Stomach (tissue), 9 donors: ENCODE results near the gene TBC1D4. TPM values are rescaled to one million over a fixed set of nuclear protein-coding genes. Genes with fewer than 3 reads are reported as not detected.

Experiments used
- DNase-seq, 2 donors: peaks; one replicate each; pipeline versions ENCODE4 v3.0.0 to v3.0.0-alpha.2; 2013 to 2019
- H3K27ac ChIP-seq, 5 donors: fragments of 200-600 bp in 4 of 5; sonication (generic) in 4 of 5; one replicate each; pipeline ENCODE4 v1.5.1; 2013 to 2019; ENCODE audit warnings: mild to moderate bottlenecking in 1 of 5, moderate library complexity in 1 of 5
- H3K27me3 ChIP-seq, 3 donors: fragments of 200-600 bp; sonication (generic); one replicate each; pipeline ENCODE4 v1.5.1; 2017 to 2019; ENCODE audit warnings: mixed run types in 1 of 3
- H3K36me3 ChIP-seq, 4 donors: fragments of 200-600 bp; sonication (generic); 1 replicate in 3 of 4; 2 replicates in 1 of 4; pipeline ENCODE4 v1.5.1; 2016 to 2019
- H3K4me1 ChIP-seq, 4 donors: fragments of 200-600 bp; sonication (generic); one replicate each; pipeline ENCODE4 v1.5.1; 2016 to 2019
- H3K4me3 ChIP-seq, 4 donors: fragments of 200-600 bp; sonication (generic) in 3 of 4; one replicate each; pipeline ENCODE4 v1.5.1; 2016 to 2019; ENCODE audit warnings: mild to moderate bottlenecking in 1 of 4
- H3K9me3 ChIP-seq, 4 donors: fragments of 200-600 bp; sonication (generic); one replicate each; pipeline ENCODE4 v1.5.1; 2016 to 2019
- EP300 ChIP-seq: sonication (generic); formaldehyde crosslinking; IDR thresholded peaks from one replicate; pipeline ENCODE4 v1.6.1; 2017; ENCODE audit warnings: antibody characterized with exemption
- POLR2A ChIP-seq, 4 donors: fragments of 450-650 bp; IDR thresholded peaks; one replicate each; pipeline ENCODE4 v1.6.1; 2016; ENCODE audit warnings: antibody characterized with exemption in 4 of 4, control low read depth in 2 of 4, mild to moderate bottlenecking in 1 of 4, moderate library complexity in 1 of 4
- POLR2AphosphoS5 ChIP-seq, 3 donors: sonication (generic); formaldehyde crosslinking; IDR thresholded peaks; one replicate each; pipeline ENCODE4 v1.6.1; 2016; ENCODE audit warnings: antibody characterized with exemption in 3 of 3
- WGBS, 5 donors: extraction: QIAGEN DNeasy Blood & Tissue Kit in 3 of 5; methylation state at CpG; one replicate each; pipeline versions ENCODE4 v1.1.5 to v1.1.7; 2013 to 2018; 5-methylcytosine and 5-hydroxymethylcytosine counted together
- intact Hi-C: fragments of 100-400 bp; cut with DNase I; formaldehyde crosslinking; loops from one replicate; pipeline ENCODE4 v1.15.1; 2023; ENCODE audit warnings: low total_unique reads
- polyA plus RNA-seq, 3 donors: library from polyadenylated mRNA; stranded (reverse); fragments of 200-250 nt; gene quantifications; one replicate each; pipeline ENCODE4 v1.2.3, GENCODE V29; 2013
- total RNA-seq, 5 donors: library from RNA; depleted of rRNA; stranded (reverse); fragments of >200 nt; gene quantifications; one replicate each; pipeline versions ENCODE4 v1.1.0 to v1.2.3, GENCODE V29; 2014 to 2016
- TF ChIP-seq, protein P1 (sequence below), 7 experiments: fragments of 450-650 bp in 4 of 7; fragments of 200-600 bp in 3 of 7; sonication (generic) in 3 of 7; IDR thresholded peaks; one replicate each; pipeline ENCODE4 v1.5.1; 2016 to 2019; ENCODE audit warnings: antibody characterized with exemption in 7 of 7, control low read depth in 2 of 7, mild to moderate bottlenecking in 1 of 7
- donor health status: healthy with polysubstance abuse.
- donor health status: Bipolar disorder and iron deficiency.
- donor health status: healthy.

TBC1D4 gene
- total and polyA plus RNA-seq, 8 donors: 4.9 to 47.8 (median 27.3) TPM

DNA sequence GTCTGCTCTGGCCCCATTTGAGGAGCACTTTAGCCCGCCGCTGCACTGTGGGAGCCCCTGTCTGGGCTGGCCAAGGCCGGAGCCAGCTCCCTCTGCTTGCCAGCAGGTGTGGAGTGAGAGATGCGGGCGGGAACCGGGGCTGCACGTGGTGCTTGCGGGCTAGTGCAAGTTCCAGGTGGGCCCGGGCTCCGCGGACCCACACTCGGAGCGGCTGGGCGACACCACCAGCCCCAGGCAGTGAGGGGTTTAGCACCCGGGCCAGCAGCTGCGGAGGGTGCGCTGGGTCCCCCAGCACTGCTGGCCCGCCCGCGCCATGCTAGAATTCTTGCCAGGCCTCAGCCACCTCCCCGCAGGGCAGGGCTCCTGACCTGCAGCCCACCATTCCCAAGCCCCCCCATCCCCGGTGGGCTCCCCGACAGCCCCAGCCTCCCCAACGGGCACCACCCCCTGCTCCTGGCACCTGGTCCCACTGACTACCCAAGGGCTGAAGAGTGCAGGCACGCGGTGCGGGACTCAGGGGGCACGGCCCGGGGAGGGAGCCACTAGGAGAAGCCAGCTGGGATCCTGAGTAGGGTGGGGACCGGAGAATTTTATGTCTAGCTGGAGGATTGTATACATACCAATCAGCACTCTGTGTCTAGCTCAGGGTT lies 36.6 kb upstream of the TBC1D4 start:
- no peaks in the 10 kb centered on the region for H3K4me1 ChIP-seq
- TF ChIP-seq, protein P1, sequence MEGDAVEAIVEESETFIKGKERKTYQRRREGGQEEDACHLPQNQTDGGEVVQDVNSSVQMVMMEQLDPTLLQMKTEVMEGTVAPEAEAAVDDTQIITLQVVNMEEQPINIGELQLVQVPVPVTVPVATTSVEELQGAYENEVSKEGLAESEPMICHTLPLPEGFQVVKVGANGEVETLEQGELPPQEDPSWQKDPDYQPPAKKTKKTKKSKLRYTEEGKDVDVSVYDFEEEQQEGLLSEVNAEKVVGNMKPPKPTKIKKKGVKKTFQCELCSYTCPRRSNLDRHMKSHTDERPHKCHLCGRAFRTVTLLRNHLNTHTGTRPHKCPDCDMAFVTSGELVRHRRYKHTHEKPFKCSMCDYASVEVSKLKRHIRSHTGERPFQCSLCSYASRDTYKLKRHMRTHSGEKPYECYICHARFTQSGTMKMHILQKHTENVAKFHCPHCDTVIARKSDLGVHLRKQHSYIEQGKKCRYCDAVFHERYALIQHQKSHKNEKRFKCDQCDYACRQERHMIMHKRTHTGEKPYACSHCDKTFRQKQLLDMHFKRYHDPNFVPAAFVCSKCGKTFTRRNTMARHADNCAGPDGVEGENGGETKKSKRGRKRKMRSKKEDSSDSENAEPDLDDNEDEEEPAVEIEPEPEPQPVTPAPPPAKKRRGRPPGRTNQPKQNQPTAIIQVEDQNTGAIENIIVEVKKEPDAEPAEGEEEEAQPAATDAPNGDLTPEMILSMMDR (IDR thresholded peaks at IDR 0.05): no peak
- TF ChIP-seq POLR2A (IDR thresholded peaks at IDR 0.05): no peak
- H3K4me3 ChIP-seq: no peak overlapping the region
- no peak overlapping the region for H3K27ac ChIP-seq
- H3K27me3 ChIP-seq: no peaks in the 10 kb centered on the region
- no peak for DNase-seq
- 97 to 99% (median 97%) methylated on average over 13 to 30 of the region's 30 CpGs for WGBS, 5 donors
- intact Hi-C loops: no loop called here
- no peaks in the 10 kb centered on the region for H3K36me3 ChIP-seq
- no peaks in the 10 kb centered on the region for H3K9me3 ChIP-seq

DNA sequence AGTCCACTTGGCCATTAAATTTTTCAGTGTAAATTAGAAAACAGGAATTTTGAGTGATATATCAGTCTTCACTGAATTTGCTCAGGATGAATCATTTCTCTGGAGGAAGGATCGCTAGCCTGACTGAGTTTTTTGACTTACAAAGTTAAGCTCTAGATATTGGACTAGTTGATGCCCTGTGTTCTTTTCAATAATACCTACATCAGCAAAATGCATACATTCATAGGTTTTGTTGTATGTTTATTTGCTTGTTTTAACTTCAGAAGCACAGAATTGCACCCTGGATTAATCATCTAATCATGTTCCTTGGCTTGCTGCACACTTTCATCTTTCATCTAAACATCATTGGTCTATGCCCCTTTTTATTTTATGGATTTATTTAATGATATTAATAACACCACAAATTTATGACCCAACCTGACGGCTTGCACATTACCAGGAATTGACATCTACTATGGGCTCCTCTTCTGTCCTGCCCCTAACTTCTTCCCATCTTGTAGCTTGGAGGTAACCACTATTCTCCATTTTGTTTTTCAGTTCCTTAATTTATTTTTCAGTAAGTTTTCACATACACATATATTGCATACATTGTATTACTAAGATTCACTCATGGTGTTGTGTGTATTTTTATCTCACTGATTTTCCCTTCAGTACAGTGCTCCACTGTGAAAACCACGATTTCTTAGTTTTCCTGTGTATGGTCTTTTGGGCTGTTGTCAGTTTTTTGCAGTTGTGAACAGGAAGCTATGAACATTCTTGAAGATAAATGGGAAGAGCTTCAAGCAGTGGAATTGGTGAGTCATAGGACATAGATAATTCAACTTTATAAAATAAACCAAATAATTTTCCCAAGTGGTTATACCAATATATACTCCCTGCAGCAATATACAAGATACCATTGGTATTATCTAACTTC lies 32.4 kb upstream of the TBC1D4 start:
- intact Hi-C loops: no loop called here
- no peaks in the 10 kb centered on the region for H3K4me1 ChIP-seq
- WGBS, 5 donors: 84 to 87% (median 86%) methylated on average over 3 of the region's 3 CpGs

DNA sequence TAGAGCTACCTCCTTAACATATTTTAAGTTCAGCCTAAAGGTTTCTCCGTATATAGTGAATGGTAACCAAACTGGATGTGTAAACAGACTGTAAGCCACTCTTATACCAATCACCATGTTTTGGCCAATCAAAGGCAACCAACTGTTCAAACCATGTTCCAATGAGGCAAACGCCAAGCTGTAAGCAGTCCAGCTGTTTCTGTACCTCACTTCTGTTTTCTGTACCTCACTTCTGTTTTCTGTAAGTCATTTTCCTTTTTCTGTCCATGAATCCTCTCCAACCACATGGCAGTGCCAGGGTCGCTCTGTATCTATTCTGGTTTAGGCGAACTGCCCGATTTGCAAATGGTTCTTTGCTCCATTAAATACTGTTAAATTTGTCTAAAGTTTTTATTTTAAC lies 31.3 kb upstream of the TBC1D4 start:
- DNase-seq: no peak
- no peaks in the 10 kb centered on the region for H3K27me3 ChIP-seq
- no peaks in the 10 kb centered on the region for H3K4me1 ChIP-seq
- WGBS, 5 donors: 82 to 93% (median 91%) methylated on average over 5 of the region's 5 CpGs
- H3K4me3 ChIP-seq: no peak overlapping the region
- TF ChIP-seq POLR2AphosphoS5 (IDR thresholded peaks at IDR 0.05) (no peak), EP300 (no peak), POLR2A (IDR thresholded peaks at IDR 0.05) (no peak)
- TF ChIP-seq, protein P1 (IDR thresholded peaks at IDR 0.05): no peak
- intact Hi-C loops: no loop called here
- no peaks in the 10 kb centered on the region for H3K36me3 ChIP-seq
- H3K9me3 ChIP-seq: no peaks in the 10 kb centered on the region
- no peak overlapping the region for H3K27ac ChIP-seq

More for the DNA sequence above, 32.4 kb upstream of the TBC1D4 start:
- no peak for DNase-seq
- no peak overlapping the region for H3K4me3 ChIP-seq
- no peaks in the 10 kb centered on the region for H3K9me3 ChIP-seq
- no peaks in the 10 kb centered on the region for H3K36me3 ChIP-seq
- TF ChIP-seq POLR2AphosphoS5 (IDR thresholded peaks at IDR 0.05) (no peak), EP300 (no peak), POLR2A (IDR thresholded peaks at IDR 0.05) (no peak)
- TF ChIP-seq, protein P1 (IDR thresholded peaks at IDR 0.05): no peak
- H3K27me3 ChIP-seq: no peaks in the 10 kb centered on the region
- no peak overlapping the region for H3K27ac ChIP-seq

DNA sequence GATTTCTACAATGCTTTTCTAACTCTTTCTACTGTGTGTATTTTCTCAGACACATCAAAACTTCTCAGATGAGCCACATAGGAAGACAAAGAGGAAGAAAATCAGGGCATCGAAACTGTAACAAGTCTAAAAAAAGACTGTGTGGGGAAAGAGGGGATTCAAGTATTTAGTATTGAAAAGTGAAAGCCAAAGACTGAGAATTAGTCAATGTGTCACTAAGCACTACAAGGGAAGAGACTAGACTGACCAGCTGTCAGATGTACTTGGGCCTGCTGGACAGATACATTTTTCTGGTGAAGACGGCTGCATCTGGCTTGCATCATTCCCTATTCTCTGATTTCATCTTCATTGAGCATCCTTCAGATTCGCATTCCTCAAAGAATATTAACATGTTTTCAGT lies 30.3 kb upstream of the TBC1D4 start:
- DNase-seq: peak in 1 of 2 donors; percentile 37
- Histone ChIP-seq H3K36me3 (no peaks in the 10 kb centered on the region), H3K4me3 (no peak overlapping the region), H3K9me3 (no peaks in the 10 kb centered on the region), H3K27ac (no peak overlapping the region), H3K27me3 (no peaks in the 10 kb centered on the region), H3K4me1 (no peaks in the 10 kb centered on the region)
- WGBS, 5 donors: 77 to 88% (median 85%) methylated on average over 3 of the region's 3 CpGs
- intact Hi-C loops: no loop called here
- TF ChIP-seq EP300: no peak
- TF ChIP-seq, protein P1 (IDR thresholded peaks at IDR 0.05): no peak
- TF ChIP-seq POLR2AphosphoS5 (IDR thresholded peaks at IDR 0.05): no peak
- no peak for TF ChIP-seq POLR2A (IDR thresholded peaks at IDR 0.05)
